ENCODE data around the gene NAP1L4. TPM values are rescaled to one million over a fixed set of nuclear protein-coding genes. Genes with fewer than 3 reads are reported as not detected.

The NAP1L4 gene
- total RNA-seq, 1 experiment from 2014 or later = 189 TPM

DNA sequence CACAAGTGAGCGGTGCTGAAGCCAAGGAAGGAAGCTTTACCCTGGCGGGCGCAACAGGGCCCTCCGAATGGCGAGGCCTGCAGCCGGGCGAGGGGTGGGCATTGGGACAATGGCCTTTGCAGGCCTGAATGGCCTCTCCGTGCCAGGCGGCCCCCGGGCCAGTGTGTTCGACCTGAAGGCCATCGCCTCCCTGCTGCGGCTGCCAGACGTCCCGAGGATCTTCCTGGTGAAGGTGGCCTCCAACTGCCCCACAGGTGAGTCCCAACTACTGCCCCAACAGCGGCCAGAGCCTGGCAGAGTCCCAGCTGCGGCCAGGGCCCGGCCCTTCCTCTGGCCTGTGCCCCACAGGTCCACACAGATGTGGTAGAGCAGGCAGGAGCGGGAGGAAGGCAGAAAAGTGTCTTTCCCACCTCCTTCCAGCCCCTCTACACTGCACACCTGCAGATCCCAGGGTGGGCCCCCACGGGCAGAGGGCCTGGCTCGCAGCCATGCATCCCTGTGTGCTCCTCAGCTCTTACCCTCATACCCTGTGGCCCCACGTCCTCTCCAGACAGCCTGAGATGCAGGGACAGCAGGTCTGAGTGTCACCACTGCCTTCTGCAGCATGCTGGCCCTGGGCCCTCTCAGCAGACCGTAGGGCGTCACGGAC lies 74.2 kb downstream of the NAP1L4 start:
- no peak for ATAC-seq
- Mint-ChIP-seq H3K36me3 (no peaks in the 10 kb centered on the region), H3K4me1 (no peaks in the 10 kb centered on the region), H3K4me3 (no peak overlapping the region), H3K27ac (no peak overlapping the region), H3K9me3 (no peaks in the 10 kb centered on the region), H3K27me3 (ENCODE audit: low read depth) (no peaks in the 10 kb centered on the region; the same call in none of the 2 replicates)
- DNase-seq (ENCODE audit: low spot score) = no peak
- CTCF ChIA-PET = interaction anchor here (1.0 to 4.3 kb wide), 3 partner anchors 12 to 386 kb away, joined by 3 to 16 read pairs (median 7); partner anchors contain the start of gene PHLDA2
- TF ChIP-seq GRHL2 (CRISPR knock-in tag; IDR thresholded peaks at IDR 0.05; ENCODE audit: insufficient replicate concordance, severe bottlenecking) (no peak), ZNF263 (CRISPR knock-in tag; IDR thresholded peaks at IDR 0.05; ENCODE audit: low read depth) (no peak), RORB (CRISPR knock-in tag; IDR thresholded peaks at IDR 0.05) (no peak), PRRX2 (CRISPR knock-in tag; IDR thresholded peaks at IDR 0.05) (no peak), TEAD4 (CRISPR knock-in tag; IDR thresholded peaks at IDR 0.05) (no peak), MAX (CRISPR knock-in tag; IDR thresholded peaks at IDR 0.05) (no peak), MXD4 (CRISPR knock-in tag; IDR thresholded peaks at IDR 0.05; ENCODE audit: borderline replicate concordance) (no peak), KAT7 (CRISPR knock-in tag; IDR thresholded peaks at IDR 0.05; ENCODE audit: borderline replicate concordance) (no peak), JUN (CRISPR knock-in tag; IDR thresholded peaks at IDR 0.05) (no peak), PRDM15 (CRISPR knock-in tag; IDR thresholded peaks at IDR 0.05) (no peak), ZNF416 (CRISPR knock-in tag; IDR thresholded peaks at IDR 0.05) (no peak), FOXK1 (CRISPR knock-in tag; IDR thresholded peaks at IDR 0.05) (no peak), ZNF396 (CRISPR knock-in tag; IDR thresholded peaks at IDR 0.05; ENCODE audit: borderline replicate concordance) (no peak), ZNF121 (CRISPR knock-in tag; IDR thresholded peaks at IDR 0.05) (no peak), TP53 (CRISPR knock-in tag; IDR thresholded peaks at IDR 0.05) (no peak)
- TF ChIP-seq, protein P1, sequence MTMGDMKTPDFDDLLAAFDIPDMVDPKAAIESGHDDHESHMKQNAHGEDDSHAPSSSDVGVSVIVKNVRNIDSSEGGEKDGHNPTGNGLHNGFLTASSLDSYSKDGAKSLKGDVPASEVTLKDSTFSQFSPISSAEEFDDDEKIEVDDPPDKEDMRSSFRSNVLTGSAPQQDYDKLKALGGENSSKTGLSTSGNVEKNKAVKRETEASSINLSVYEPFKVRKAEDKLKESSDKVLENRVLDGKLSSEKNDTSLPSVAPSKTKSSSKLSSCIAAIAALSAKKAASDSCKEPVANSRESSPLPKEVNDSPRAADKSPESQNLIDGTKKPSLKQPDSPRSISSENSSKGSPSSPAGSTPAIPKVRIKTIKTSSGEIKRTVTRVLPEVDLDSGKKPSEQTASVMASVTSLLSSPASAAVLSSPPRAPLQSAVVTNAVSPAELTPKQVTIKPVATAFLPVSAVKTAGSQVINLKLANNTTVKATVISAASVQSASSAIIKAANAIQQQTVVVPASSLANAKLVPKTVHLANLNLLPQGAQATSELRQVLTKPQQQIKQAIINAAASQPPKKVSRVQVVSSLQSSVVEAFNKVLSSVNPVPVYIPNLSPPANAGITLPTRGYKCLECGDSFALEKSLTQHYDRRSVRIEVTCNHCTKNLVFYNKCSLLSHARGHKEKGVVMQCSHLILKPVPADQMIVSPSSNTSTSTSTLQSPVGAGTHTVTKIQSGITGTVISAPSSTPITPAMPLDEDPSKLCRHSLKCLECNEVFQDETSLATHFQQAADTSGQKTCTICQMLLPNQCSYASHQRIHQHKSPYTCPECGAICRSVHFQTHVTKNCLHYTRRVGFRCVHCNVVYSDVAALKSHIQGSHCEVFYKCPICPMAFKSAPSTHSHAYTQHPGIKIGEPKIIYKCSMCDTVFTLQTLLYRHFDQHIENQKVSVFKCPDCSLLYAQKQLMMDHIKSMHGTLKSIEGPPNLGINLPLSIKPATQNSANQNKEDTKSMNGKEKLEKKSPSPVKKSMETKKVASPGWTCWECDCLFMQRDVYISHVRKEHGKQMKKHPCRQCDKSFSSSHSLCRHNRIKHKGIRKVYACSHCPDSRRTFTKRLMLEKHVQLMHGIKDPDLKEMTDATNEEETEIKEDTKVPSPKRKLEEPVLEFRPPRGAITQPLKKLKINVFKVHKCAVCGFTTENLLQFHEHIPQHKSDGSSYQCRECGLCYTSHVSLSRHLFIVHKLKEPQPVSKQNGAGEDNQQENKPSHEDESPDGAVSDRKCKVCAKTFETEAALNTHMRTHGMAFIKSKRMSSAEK (CRISPR knock-in tag; IDR thresholded peaks at IDR 0.05; ENCODE audit: borderline replicate concordance) = no peak
- TF ChIP-seq, protein P2, sequence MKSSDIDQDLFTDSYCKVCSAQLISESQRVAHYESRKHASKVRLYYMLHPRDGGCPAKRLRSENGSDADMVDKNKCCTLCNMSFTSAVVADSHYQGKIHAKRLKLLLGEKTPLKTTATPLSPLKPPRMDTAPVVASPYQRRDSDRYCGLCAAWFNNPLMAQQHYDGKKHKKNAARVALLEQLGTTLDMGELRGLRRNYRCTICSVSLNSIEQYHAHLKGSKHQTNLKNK (CRISPR knock-in tag; IDR thresholded peaks at IDR 0.05) = no peak
- POLR2A ChIA-PET = interaction anchor here (0.5 kb wide), 1 partner anchor 18 kb away, joined by 3 read pairs; no protein-coding TSS in a partner anchor

Data from WTC11 (cell line).